Spleen (tissue), 11 donors: Measurements from ENCODE around the gene FAM168B. TPM values are rescaled to one million over a fixed set of nuclear protein-coding genes. Genes with fewer than 3 reads are reported as not detected.

Experiments
- DNase-seq: peaks from one replicate; pipeline ENCODE4 v3.0.0-alpha.2; 2020
- H3K27ac ChIP-seq, 8 donors: fragments of 200-600 bp; sonication (generic) in 7 of 8; 1 replicate in 4 of 8; 2 replicates in 4 of 8; pipeline versions ENCODE4 v1.5.0 to v1.8.0; 2016 to 2021; ENCODE audit warnings: inconsistent platforms in 4 of 8, mild to moderate bottlenecking in 4 of 8, moderate library complexity in 1 of 8
- H3K27me3 ChIP-seq, 7 donors: fragments of 200-600 bp; sonication (generic) in 6 of 7; replicated peaks in 1 of 7; 1 replicate in 4 of 7; 2 replicates in 3 of 7; pipeline versions ENCODE4 v1.5.0 to v1.8.0; 2016 to 2021; ENCODE audit warnings: inconsistent platforms in 3 of 7, mild to moderate bottlenecking in 1 of 7
- H3K36me3 ChIP-seq, 6 donors: fragments of 200-600 bp; sonication (generic) in 5 of 6; 1 replicate in 4 of 6; 2 replicates in 2 of 6; pipeline versions ENCODE4 v1.5.0 to v1.8.0; 2016 to 2021; ENCODE audit warnings: inconsistent platforms in 2 of 6
- H3K4me1 ChIP-seq, 6 donors: fragments of 200-600 bp; sonication (generic) in 5 of 6; 1 replicate in 3 of 6; 2 replicates in 3 of 6; pipeline versions ENCODE4 v1.5.0 to v1.8.0; 2016 to 2021; ENCODE audit warnings: inconsistent platforms in 3 of 6
- H3K4me3 ChIP-seq, 8 donors: fragments of 200-600 bp; sonication (generic) in 7 of 8; 1 replicate in 4 of 8; 2 replicates in 4 of 8; pipeline versions ENCODE4 v1.5.0 to v1.8.0; 2016 to 2021; ENCODE audit warnings: inconsistent platforms in 4 of 8, mild to moderate bottlenecking in 4 of 8, moderate library complexity in 2 of 8
- H3K9me3 ChIP-seq, 8 donors: fragments of 200-600 bp; sonication (generic) in 7 of 8; 1 replicate in 4 of 8; 2 replicates in 4 of 8; pipeline versions ENCODE4 v1.5.0 to v1.8.0; 2016 to 2021; ENCODE audit warnings: inconsistent platforms in 4 of 8
- POLR2A ChIP-seq, 3 donors: fragments of 450-650 bp; IDR thresholded peaks; one replicate each; pipeline ENCODE4 v1.5.1; 2017; ENCODE audit warnings: antibody characterized with exemption in 3 of 3, mild to moderate bottlenecking in 1 of 3
- POLR2AphosphoS5 ChIP-seq, 3 donors: sonication (generic); formaldehyde crosslinking; IDR thresholded peaks; one replicate each; pipeline ENCODE4 v1.5.1; 2017; ENCODE audit warnings: antibody characterized with exemption in 3 of 3
- WGBS, 5 donors: extraction: QIAGEN DNeasy Blood & Tissue Kit in 3 of 5; methylation state at CpG; one replicate each; pipeline versions ENCODE4 v1.1.5 to v1.1.7; 2013 to 2018; 5-methylcytosine and 5-hydroxymethylcytosine counted together
- intact Hi-C: fragments of 100-400 bp; cut with DNase I; formaldehyde crosslinking; loops from one replicate; pipeline ENCODE4 v1.15.0; 2023; ENCODE audit warnings: low total_unique reads
- polyA plus RNA-seq, 3 donors: library from polyadenylated mRNA; stranded (reverse); fragments of 200-250 nt; gene quantifications; one replicate each; pipeline ENCODE4 v1.2.1, GENCODE V29; 2013
- total RNA-seq, 7 donors: library from RNA; depleted of rRNA in 3 of 7; stranded (reverse); fragments of >200 nt in 3 of 7; fragmentation: NEBNext Ultra II Directional in 4 of 7; extraction: Animal tissue kit (Norgen Biotek cat#: 25700) in 4 of 7; gene quantifications; one replicate each; pipeline versions ENCODE4 v1.1.0 to v1.2.1, GENCODE V29; 2016 to 2021
- TF ChIP-seq, protein P1 (sequence below), 11 experiments: fragments of 200-600 bp in 7 of 11; fragments of 450-650 bp in 4 of 11; sonication (generic) in 4 of 11; IDR thresholded peaks in 8 of 11; conservative IDR thresholded peaks in 3 of 11; 1 replicate in 7 of 11; 2 replicates in 4 of 11; pipeline versions ENCODE4 v1.4.0 to v1.8.0; 2016 to 2021; ENCODE audit warnings: antibody characterized with exemption in 11 of 11, inconsistent platforms in 4 of 11, mild to moderate bottlenecking in 1 of 11
- donor health status: healthy with polysubstance abuse.
- donor health status: DM: no; HTN: no; CAD: no; lungs with moderate emphysema.
- donor health status: DM: no; HTN: no; CAD: no.
- donor health status: Bipolar disorder and iron deficiency.
- donor health status: healthy.
- donor health status: DM: no; HTN: no; CAD: no.
- donor health status: DM: yes; HTN: yes; CAD: no.

The FAM168B gene
- total and polyA plus RNA-seq, 10 donors = 10.9 to 107 (median 57.5) TPM

DNA sequence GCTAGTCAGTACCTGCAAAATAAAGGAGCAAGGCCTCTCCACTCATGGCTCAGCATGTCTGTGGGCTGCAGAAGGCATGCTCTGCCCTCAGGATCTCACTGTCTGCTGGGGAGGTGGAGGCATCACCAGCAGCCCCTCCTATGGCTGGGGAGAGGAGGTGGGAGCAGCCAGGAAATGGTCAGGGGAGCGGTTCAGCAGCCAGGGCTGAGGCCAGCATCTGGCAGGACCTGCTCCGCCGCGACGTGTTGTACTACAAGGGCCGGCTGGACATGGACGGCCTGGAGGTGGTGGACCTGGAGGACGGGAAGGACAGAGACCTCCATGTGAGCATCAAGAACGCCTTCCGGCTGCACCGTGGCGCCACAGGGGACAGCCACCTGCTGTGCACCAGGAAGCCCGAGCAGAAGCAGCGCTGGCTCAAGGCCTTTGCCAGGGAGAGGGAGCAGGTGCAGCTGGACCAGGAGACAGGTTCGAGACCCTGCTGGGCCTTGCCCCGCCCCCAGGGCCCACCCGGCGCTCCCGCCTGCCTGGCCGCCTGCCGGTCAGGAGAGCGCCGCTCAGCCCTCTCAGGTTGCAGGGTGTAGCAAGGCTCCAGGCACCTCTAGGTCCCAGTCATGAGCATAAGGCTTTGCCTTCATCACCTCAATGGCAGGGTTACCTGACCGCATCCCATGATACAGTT lies 49.0 kb downstream of the FAM168B start:
- Histone ChIP-seq H3K4me1 (peaks cover 0 to 28% (median 16%) of the 10 kb centered on the region in 6 donors), H3K4me3 (no peak overlapping the region), H3K9me3 (no peaks in the 10 kb centered on the region), H3K36me3 (peaks cover 0 to 38% (median 33%) of the 10 kb centered on the region in 6 donors), H3K27ac (no peak overlapping the region), H3K27me3 (peaks cover 0 to 28% (median 19%) of the 10 kb centered on the region in 7 donors)
- 85 to 95% (median 93%) methylated on average over 15 to 24 of the region's 24 CpGs for WGBS, 5 donors
- DNase-seq = peak; percentile 74
- TF ChIP-seq POLR2AphosphoS5 (IDR thresholded peaks at IDR 0.05) (no peak), POLR2A (IDR thresholded peaks at IDR 0.05) (no peak)
- TF ChIP-seq, protein P1, sequence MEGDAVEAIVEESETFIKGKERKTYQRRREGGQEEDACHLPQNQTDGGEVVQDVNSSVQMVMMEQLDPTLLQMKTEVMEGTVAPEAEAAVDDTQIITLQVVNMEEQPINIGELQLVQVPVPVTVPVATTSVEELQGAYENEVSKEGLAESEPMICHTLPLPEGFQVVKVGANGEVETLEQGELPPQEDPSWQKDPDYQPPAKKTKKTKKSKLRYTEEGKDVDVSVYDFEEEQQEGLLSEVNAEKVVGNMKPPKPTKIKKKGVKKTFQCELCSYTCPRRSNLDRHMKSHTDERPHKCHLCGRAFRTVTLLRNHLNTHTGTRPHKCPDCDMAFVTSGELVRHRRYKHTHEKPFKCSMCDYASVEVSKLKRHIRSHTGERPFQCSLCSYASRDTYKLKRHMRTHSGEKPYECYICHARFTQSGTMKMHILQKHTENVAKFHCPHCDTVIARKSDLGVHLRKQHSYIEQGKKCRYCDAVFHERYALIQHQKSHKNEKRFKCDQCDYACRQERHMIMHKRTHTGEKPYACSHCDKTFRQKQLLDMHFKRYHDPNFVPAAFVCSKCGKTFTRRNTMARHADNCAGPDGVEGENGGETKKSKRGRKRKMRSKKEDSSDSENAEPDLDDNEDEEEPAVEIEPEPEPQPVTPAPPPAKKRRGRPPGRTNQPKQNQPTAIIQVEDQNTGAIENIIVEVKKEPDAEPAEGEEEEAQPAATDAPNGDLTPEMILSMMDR (IDR thresholded peaks at IDR 0.05 in 8 of 11, conservative IDR thresholded peaks at IDR 0.05 in 3 of 11) = no peak
- intact Hi-C loops = no loop called here

DNA sequence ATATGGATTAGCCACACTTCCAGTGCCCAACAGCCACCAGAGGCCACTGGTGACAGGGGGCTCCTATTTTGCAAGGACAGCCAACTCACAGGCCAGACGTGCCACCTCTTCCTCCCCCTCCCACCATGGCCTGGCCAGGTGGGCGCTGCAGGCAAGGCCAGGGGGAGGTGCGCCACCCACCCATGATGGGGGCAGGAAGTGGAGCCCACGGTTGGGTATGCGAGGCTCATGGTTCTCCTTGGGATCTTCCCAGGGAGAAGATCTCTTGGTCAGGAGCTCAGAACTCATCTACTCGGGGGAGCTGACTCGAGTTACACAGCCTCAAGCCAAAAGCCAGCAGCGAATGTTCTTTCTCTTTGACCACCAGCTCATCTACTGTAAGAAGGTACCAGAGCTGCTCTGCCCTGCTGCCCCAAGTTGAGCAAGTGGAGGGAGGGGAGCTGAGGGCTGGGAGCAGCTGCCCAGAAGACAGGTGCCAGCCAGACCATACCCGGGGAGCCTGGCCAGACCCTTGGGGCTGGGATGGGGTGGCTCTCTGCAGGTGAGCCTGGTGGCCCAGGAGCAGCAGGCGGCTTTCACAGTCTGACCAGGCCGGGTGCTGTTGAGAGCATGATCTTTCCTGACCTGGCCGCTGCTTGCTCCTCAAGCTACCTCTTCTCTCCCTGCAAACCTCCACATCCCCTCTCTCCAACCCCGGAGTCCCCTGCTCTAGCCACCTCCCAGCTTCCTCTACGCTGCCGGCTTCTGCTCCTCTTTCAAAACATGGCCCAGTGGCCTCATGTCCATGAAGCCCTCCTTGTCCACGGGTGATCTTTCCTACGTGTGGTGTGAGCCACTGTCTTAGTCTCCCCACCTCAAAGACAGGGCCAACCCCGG lies 49.8 kb downstream of the FAM168B start:
- no peak for DNase-seq
- Histone ChIP-seq H3K4me3 (no peak overlapping the region), H3K27ac (no peak overlapping the region), H3K27me3 (peaks cover 0 to 33% (median 21%) of the 10 kb centered on the region in 7 donors), H3K4me1 (peaks cover 0 to 28% (median 16%) of the 10 kb centered on the region in 6 donors), H3K9me3 (no peaks in the 10 kb centered on the region), H3K36me3 (peaks cover 0 to 30% (median 26%) of the 10 kb centered on the region in 6 donors)
- 79 to 93% (median 89%) methylated on average over 17 to 18 of the region's 18 CpGs for WGBS, 5 donors
- TF ChIP-seq, protein P1 (IDR thresholded peaks at IDR 0.05 in 8 of 11, conservative IDR thresholded peaks at IDR 0.05 in 3 of 11) = no peak
- TF ChIP-seq POLR2A (IDR thresholded peaks at IDR 0.05) (no peak), POLR2AphosphoS5 (IDR thresholded peaks at IDR 0.05) (no peak)
- intact Hi-C loops = no loop called here

DNA sequence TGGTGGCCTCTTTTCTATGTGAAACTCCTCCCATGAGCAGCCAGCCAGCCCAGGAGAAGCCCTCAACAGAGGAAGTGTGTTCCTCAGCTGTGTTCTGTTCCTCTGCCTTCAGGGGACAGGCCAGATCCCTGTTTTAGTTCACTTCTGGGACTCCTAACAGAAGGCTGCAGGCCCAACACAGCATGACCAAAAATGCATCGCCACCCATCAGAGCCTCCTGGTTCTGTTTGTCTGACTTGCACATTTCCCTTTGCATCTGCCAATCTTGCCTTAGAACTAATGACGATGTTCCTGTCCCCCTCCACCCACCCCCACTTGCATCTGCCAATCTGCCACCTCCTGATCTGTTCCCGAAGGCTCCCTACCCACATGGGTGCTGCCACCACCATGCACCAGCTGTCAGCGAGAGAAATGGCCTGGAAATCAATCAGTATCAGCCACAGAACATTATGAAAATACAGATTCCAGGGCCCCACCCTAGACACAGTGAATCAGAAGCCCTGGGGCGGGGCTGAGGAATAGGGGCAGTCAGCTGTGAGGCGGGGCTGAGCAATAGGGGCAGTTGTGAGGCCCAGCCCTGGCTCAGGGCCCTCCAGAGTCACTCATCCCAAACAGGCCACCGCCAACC lies 51.0 kb downstream of the FAM168B start:
- Histone ChIP-seq H3K9me3 (no peaks in the 10 kb centered on the region), H3K27ac (no peak overlapping the region), H3K4me3 (no peak overlapping the region), H3K4me1 (peaks cover 0 to 28% (median 16%) of the 10 kb centered on the region in 6 donors), H3K36me3 (peaks cover 0 to 18% (median 15%) of the 10 kb centered on the region in 6 donors), H3K27me3 (peaks cover 0 to 42% (median 21%) of the 10 kb centered on the region in 7 donors)
- no peak for DNase-seq
- TF ChIP-seq POLR2AphosphoS5 (IDR thresholded peaks at IDR 0.05) (no peak), POLR2A (IDR thresholded peaks at IDR 0.05) (no peak)
- TF ChIP-seq, protein P1 (IDR thresholded peaks at IDR 0.05 in 8 of 11, conservative IDR thresholded peaks at IDR 0.05 in 3 of 11) = no peak
- WGBS, 5 donors = 84 to 94% (median 87%) methylated on average over 7 of the region's 7 CpGs
- intact Hi-C loops = no loop called here
